UCSD-AML1 (cell line): ENCODE measurements around the gene CCDC57.

ENCODE experiments used
- DNase-seq: peaks from one replicate; lab custom pipeline; 2025; ENCODE audit not compliant: unreplicated experiment; lab: John Stamatoyannopoulos, UW

CCDC57 gene

GRCh38 chr17:82236142-82236971 is 23.7 kb upstream of the CCDC57 start:
- DNase-seq, result peak; percentile 65

GRCh38 chr17:82235775-82236141 is 23.1 kb upstream of the CCDC57 start:
- no peak for DNase-seq

GRCh38 chr17:82235056-82235774 is 22.6 kb upstream of the CCDC57 start:
- DNase-seq, result no peak

GRCh38 chr17:82234211-82235055 is 21.8 kb upstream of the CCDC57 start:
- no peak for DNase-seq

- DNase-seq, result no peak
Measured at GRCh38 chr17:82232876-82233785, 20.5 kb upstream of the CCDC57 start.

GRCh38 chr17:82232322-82232820 is 19.7 kb upstream of the CCDC57 start:
- DNase-seq, result no peak

GRCh38 chr17:82231562-82232321 is 19.1 kb upstream of the CCDC57 start:
- peak; percentile 91 for DNase-seq

- DNase-seq, result no peak
Measured at GRCh38 chr17:82231312-82231561, 18.6 kb upstream of the CCDC57 start.

GRCh38 chr17:82230609-82231311 is 18.1 kb upstream of the CCDC57 start:
- DNase-seq, result peak; percentile 88

- no peak for DNase-seq
Measured at GRCh38 chr17:82229698-82230608, 17.3 kb upstream of the CCDC57 start.

- peak; percentile 83 for DNase-seq
Measured at GRCh38 chr17:82228842-82229697, 16.4 kb upstream of the CCDC57 start, which contains the start of gene SLC16A3. SLC16A3 (plus strand) TSS chr17:82229042; CDS start chr17:82236009, 6,967 bp downstream.

GRCh38 chr17:82228278-82228841 is 15.7 kb upstream of the CCDC57 start:
- DNase-seq, result peak; percentile 85

GRCh38 chr17:82227629-82228277 is 15.1 kb upstream of the CCDC57 start:
- no peak for DNase-seq

- DNase-seq, result no peak
Measured at GRCh38 chr17:82226809-82227628, 14.4 kb upstream of the CCDC57 start.

GRCh38 chr17:82226146-82226808 is 13.6 kb upstream of the CCDC57 start:
- no peak for DNase-seq
